ENCODE measurements around the gene TCHHL1. TPM values are rescaled to one million over a fixed set of nuclear protein-coding genes. Genes with fewer than 3 reads are reported as not detected.

TCHHL1 gene
- total and polyA plus RNA-seq, 10 of the 15 experiments (the other 5 are each of a cell fraction or from before 2014, with no cell fraction given) = not detected

GRCh38 chr1:152072311-152072710 lies 16.6 kb downstream of the TCHHL1 start:
- in situ Hi-C loops (cut with MboI) = no loop called here
- TF ChIP-seq TCF12 (IDR thresholded peaks at IDR 0.05; ENCODE audit: low read depth, low read length) = no peak
- no peak for TF ChIP-seq E2F4 (IDR thresholded peaks at IDR 0.05; ENCODE audit: low read depth, low read length)
- no peak for TF ChIP-seq ZBTB11 (CRISPR knock-in tag; IDR thresholded peaks at IDR 0.05)
- TF ChIP-seq ZNF687 (IDR thresholded peaks at IDR 0.05) = no peak
- TF ChIP-seq ZNF274 (IDR thresholded peaks at IDR 0.05; ENCODE audit: insufficient read depth, insufficient read length) = no peak
- TF ChIP-seq MAX (IDR thresholded peaks at IDR 0.05; ENCODE audit: low read depth, low read length) = no peak
- no peak for TF ChIP-seq HCFC1 (IDR thresholded peaks at IDR 0.05; ENCODE audit: low read length)
- TF ChIP-seq SMARCA5 (IDR thresholded peaks at IDR 0.05) = no peak
- no peak for TF ChIP-seq BCL3 (IDR thresholded peaks at IDR 0.05; ENCODE audit: borderline replicate concordance, insufficient read depth, low read depth, low read length, poor library complexity, severe bottlenecking)

More at GRCh38 chr1:152072311-152072710, 16.6 kb downstream of the TCHHL1 start:
- H3K79me2 ChIP-seq (ENCODE audit: control insufficient read depth, insufficient read depth, low read length) = no peaks in the 10 kb centered on the region
- CTCF ChIA-PET = no interaction called here
- RAD21 ChIA-PET (ENCODE audit: unreplicated experiment) = no interaction called here
- no peak for FAIRE-seq
- H3K27ac ChIP-seq (ENCODE audit: control insufficient read depth, insufficient read depth) = no peak overlapping the region
- POLR2A ChIA-PET = no interaction called here
- peaks cover 2 to 4% of the 10 kb centered on the region in 2 experiments; a peak in 3 of 4 replicates for H3K27me3 ChIP-seq (replicated peaks in 1 of 2; ENCODE audit: control insufficient read depth in 2 of 2, insufficient read depth in 2 of 2, low read length in 1 of 2)
- H3K4me3 ChIP-seq = no peak overlapping the region
- no TSS peak for BruUV-seq (replicated peaks)
- WGBS (ENCODE audit: insufficient coverage, insufficient replicate concordance, low lambda C conversion rate, missing lambda C conversion rate) = 17% methylated on average over 3 of the region's 3 CpGs
- SMC1A ChIA-PET (ENCODE audit: uncharacterized antibody, unreplicated experiment) = no interaction called here
- no peak overlapping the region for H3K9ac ChIP-seq (ENCODE audit: control insufficient read depth, insufficient read depth, low read length)
- no peaks in the 10 kb centered on the region for H3K4me1 ChIP-seq (ENCODE audit: control insufficient read depth, insufficient read depth, low read length)
- no peaks in the 10 kb centered on the region for H3K9me3 ChIP-seq (replicated peaks; ENCODE audit: control insufficient read depth, insufficient read depth, low read length)
- no peaks in the 10 kb centered on the region for H4K20me1 ChIP-seq (ENCODE audit: control insufficient read depth, insufficient read depth)
- no peak overlapping the region for H3K4me2 ChIP-seq (ENCODE audit: control insufficient read depth, insufficient read depth)
- intact Hi-C loops (cut with micrococcal nuclease; ENCODE audit: unreplicated experiment) = no loop called here
- no peak for ATAC-seq
- H3K36me3 ChIP-seq (ENCODE audit: control insufficient read depth in 2 of 2, insufficient read depth in 2 of 2, low read length in 1 of 2) = no peaks in the 10 kb centered on the region
- H2AFZ ChIP-seq (ENCODE audit: control insufficient read depth, low read depth, low read length) = no peak overlapping the region
- no peak for DNase-seq (ENCODE audit: low read depth, low spot score)
